PC-9 (cell line): ENCODE results near the gene SMARCA4.

Source experiments
- CTCF ChIP-seq: fragments of 200-600 bp; sonication (generic); conservative IDR thresholded peaks from 2 replicates; pipeline ENCODE4 v1.6.1; 2017; ENCODE audit warnings: mixed run types, antibody characterized with exemption, mild to moderate bottlenecking, moderate library complexity
- EZH2 ChIP-seq: fragments of 200-600 bp; sonication (generic); IDR thresholded peaks from 2 replicates; pipeline ENCODE4 v1.8.0; 2017; ENCODE audit warnings: antibody characterized with exemption, low read depth

GRCh38 chr19:10915130-10916091 lies 45.4 kb upstream of the SMARCA4 start:
- TF ChIP-seq EZH2 (no peak), CTCF (no peak)
